ENCODE data around the gene MFSD1.

Gene MFSD1

DNA sequence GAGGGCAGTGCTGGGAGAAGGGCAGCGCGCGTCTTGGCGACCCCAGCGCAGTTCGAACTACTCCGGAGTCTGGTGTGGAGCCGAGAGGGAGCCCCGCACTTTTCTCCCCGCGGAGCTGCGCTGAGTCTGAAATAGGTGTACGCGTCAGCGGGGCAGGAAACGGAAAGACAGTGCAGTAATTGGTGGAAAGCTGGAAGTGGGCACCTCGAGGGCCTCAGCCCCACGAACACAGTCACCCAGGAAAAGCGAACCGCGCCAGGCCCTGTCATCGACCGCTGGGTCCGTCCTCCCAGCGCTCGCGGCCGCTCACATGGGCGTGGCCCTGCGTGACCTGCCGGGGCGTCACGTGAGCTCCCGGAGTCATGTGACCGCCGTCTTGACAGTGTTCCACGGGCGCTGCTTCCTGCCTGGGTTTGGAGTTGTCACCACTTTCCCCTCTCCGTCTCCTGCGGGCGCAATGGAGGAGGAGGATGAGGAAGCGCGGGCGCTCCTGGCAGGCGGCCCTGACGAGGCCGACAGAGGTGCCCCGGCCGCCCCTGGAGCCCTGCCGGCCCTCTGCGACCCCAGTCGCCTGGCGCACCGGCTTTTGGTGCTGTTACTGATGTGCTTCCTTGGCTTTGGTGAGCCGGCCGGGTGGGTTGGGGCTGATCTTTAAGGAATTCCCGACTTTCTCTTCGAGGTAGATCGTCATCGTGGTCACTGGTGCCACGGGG, at the start of gene MFSD1:
MFSD1 (plus strand) TSS at position 359 of the 713 bp plus-strand sequence; CDS start at position 458, 99 bp downstream.
- peaks cover 6% of the 10 kb centered on the region for H3K27me3 Mint-ChIP-seq (ENCODE audit: low read depth)
- H3K27ac Mint-ChIP-seq, result peak within 1 kb of the TSS; percentile 87
- H3K9me3 Mint-ChIP-seq, result no peaks in the 10 kb centered on the region
- peaks cover 17% of the 10 kb centered on the region for H3K4me1 Mint-ChIP-seq (ENCODE audit: low read depth)
- DNase-seq (ENCODE audit: low spot score), result peak; percentile 93
- peaks cover 5% of the 10 kb centered on the region for H3K36me3 Mint-ChIP-seq (ENCODE audit: low read depth)
- peak within 1 kb of the TSS; percentile 90 for H3K4me3 Mint-ChIP-seq

DNA sequence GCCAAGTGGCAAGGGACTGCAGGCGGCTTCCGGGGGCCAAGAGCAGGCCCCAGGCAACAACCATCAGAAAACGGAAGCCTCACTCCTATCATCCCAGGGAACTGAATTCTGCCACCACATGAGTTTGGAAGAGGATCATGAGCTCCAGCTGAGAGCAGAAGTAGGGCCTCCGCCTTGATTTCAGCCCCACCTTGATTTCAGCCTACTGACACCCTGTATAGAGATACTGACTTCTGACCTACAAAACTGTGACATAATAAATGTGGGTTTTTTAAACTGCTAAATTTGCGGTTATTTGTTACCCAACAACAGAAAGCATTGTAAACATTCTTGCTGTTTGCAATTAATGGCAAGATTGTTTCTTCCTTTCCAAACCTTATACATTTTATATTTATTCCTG, 48.0 kb upstream of the MFSD1 start:
- Mint-ChIP-seq H3K36me3 (ENCODE audit: low read depth) (no peaks in the 10 kb centered on the region), H3K4me3 (no peak overlapping the region), H3K27ac (no peak overlapping the region), H3K9me3 (no peaks in the 10 kb centered on the region), H3K4me1 (ENCODE audit: low read depth) (no peaks in the 10 kb centered on the region), H3K27me3 (ENCODE audit: low read depth) (no peaks in the 10 kb centered on the region)
- no peak for DNase-seq (ENCODE audit: low spot score)

DNA sequence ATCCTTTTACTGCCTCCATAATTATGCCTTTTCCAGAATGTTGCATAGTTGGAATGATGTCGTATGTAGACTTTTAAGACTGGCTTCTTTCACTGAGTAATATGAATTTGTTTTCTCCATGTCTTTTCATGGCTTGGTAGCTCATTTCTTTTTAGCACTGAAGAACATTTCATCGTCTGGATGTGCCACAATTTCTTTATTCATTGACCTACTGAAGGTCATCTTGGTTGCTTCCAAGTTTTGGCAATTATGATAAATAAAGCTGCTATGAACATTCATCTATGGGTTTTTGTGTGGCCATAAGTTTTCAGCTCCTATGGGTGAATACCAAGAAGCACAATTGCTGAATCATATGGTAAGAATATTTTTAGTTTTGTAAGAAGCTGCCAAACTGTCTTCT, 46.4 kb upstream of the MFSD1 start:
- Mint-ChIP-seq H3K4me1 (ENCODE audit: low read depth) (no peaks in the 10 kb centered on the region), H3K27ac (no peak overlapping the region), H3K9me3 (no peaks in the 10 kb centered on the region), H3K4me3 (no peak overlapping the region), H3K36me3 (ENCODE audit: low read depth) (no peaks in the 10 kb centered on the region), H3K27me3 (ENCODE audit: low read depth) (no peaks in the 10 kb centered on the region)
- no peak for DNase-seq (ENCODE audit: low spot score)

- Mint-ChIP-seq H3K4me1 (ENCODE audit: low read depth) (no peaks in the 10 kb centered on the region), H3K4me3 (no peak overlapping the region), H3K27me3 (ENCODE audit: low read depth) (no peaks in the 10 kb centered on the region), H3K27ac (no peak overlapping the region), H3K36me3 (ENCODE audit: low read depth) (no peaks in the 10 kb centered on the region), H3K9me3 (no peaks in the 10 kb centered on the region)
- no peak for DNase-seq (ENCODE audit: low spot score)
These were observed 40.5 kb upstream of the MFSD1 start for GRCh38 chr3:158761350-158761749.

- Mint-ChIP-seq H3K36me3 (ENCODE audit: low read depth) (no peaks in the 10 kb centered on the region), H3K9me3 (no peaks in the 10 kb centered on the region), H3K27ac (no peak overlapping the region), H3K4me3 (no peak overlapping the region), H3K4me1 (ENCODE audit: low read depth) (no peaks in the 10 kb centered on the region), H3K27me3 (ENCODE audit: low read depth) (no peaks in the 10 kb centered on the region)
- DNase-seq (ENCODE audit: low spot score), result no peak
These were observed 39.2 kb upstream of the MFSD1 start for GRCh38 chr3:158762701-158763100.

DNA sequence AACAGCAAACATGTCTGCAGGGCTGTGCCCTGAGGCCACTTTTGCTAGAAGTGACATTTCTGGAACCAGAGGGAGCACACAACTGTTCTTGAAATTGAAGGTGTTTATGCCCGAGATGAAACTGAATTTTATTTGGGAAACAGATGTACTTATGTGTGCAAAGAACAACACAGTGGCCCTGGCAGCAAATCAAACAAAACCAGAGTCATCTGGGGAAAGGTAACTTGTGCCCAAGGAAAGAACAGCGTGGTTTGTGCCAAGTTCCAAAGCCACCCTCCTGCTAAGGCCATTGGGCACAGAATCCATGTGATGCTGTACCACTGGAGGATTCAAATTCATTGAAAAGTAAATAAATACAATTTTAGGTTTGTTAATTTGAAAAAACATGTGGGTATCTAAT, 38.4 kb upstream of the MFSD1 start:
- Mint-ChIP-seq H3K27me3 (ENCODE audit: low read depth) (no peaks in the 10 kb centered on the region), H3K4me1 (ENCODE audit: low read depth) (no peaks in the 10 kb centered on the region), H3K36me3 (ENCODE audit: low read depth) (no peaks in the 10 kb centered on the region), H3K4me3 (no peak overlapping the region), H3K27ac (no peak overlapping the region), H3K9me3 (no peaks in the 10 kb centered on the region)
- DNase-seq (ENCODE audit: low spot score), result no peak

DNA sequence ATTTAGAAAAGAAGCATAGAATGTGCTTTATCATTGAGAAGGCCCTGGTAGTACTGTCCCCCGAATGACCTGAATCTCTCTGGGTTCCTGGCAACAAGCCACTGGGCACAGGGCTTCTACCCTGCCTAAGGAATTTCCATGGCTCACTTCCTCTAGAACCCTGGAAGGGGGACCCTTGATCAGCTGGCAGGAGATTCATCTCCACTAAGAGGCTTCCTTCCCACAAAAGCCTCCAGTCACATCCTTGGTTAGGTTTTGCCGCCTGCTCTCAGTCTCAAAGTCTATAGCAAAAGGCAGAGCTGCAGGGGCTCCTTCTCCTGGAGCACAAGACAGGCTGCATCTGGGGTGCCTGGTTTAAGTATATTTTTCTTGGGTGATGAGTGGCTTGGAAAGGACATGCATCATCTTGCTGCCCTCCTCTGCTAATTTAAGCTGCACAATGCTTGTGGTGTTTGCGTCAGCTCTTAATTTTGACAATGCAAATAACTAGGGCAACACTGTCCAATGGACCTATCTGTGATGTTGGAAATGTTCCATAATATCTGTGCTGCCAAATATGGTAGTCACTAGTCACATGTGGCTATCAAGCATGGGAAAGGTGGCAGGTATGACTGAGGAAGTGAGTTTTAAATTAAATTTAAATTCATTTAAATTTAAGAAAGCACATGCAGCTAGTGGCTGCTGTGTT, 36.2 kb upstream of the MFSD1 start:
- no peaks in the 10 kb centered on the region for H3K36me3 Mint-ChIP-seq (ENCODE audit: low read depth)
- no peak for DNase-seq (ENCODE audit: low spot score)
- H3K4me1 Mint-ChIP-seq (ENCODE audit: low read depth), result no peaks in the 10 kb centered on the region
- no peaks in the 10 kb centered on the region for H3K27me3 Mint-ChIP-seq (ENCODE audit: low read depth)
- no peak overlapping the region for H3K27ac Mint-ChIP-seq
- no peak overlapping the region for H3K4me3 Mint-ChIP-seq
- H3K9me3 Mint-ChIP-seq, result no peaks in the 10 kb centered on the region

DNA sequence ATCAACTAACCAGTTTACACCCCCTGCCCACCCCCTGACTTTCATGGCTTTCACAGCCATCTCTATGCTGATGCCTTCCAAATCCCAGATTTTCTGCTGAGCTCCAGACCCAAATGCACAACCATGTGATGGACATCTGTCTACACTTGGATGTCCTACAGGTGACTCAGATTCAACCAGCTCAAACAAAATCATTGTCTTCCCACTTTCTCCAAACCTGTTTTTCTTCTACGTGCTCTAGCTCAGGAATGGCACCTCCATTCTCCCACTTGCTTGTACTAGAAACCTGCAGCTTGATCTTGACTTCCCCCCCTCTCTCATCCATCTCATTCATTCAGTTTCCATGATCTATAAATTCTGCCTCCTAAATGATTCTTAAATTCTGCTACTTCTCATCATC, 35.5 kb upstream of the MFSD1 start:
- H3K36me3 Mint-ChIP-seq (ENCODE audit: low read depth), result no peaks in the 10 kb centered on the region
- no peaks in the 10 kb centered on the region for H3K4me1 Mint-ChIP-seq (ENCODE audit: low read depth)
- DNase-seq (ENCODE audit: low spot score), result no peak
- no peaks in the 10 kb centered on the region for H3K27me3 Mint-ChIP-seq (ENCODE audit: low read depth)
- no peaks in the 10 kb centered on the region for H3K9me3 Mint-ChIP-seq
- no peak overlapping the region for H3K4me3 Mint-ChIP-seq
- no peak overlapping the region for H3K27ac Mint-ChIP-seq

- H3K27ac Mint-ChIP-seq, result no peak overlapping the region
- H3K27me3 Mint-ChIP-seq (ENCODE audit: low read depth), result no peaks in the 10 kb centered on the region
- no peaks in the 10 kb centered on the region for H3K36me3 Mint-ChIP-seq (ENCODE audit: low read depth)
- no peak for DNase-seq (ENCODE audit: low spot score)
- H3K4me3 Mint-ChIP-seq, result no peak overlapping the region
- H3K4me1 Mint-ChIP-seq (ENCODE audit: low read depth), result peaks cover 2% of the 10 kb centered on the region
- H3K9me3 Mint-ChIP-seq, result no peaks in the 10 kb centered on the region
These were observed 33.5 kb upstream of the MFSD1 start for GRCh38 chr3:158768361-158768787.

GRCh38 chr3:158768881-158769543, 32.8 kb upstream of the MFSD1 start:
- peaks cover 2% of the 10 kb centered on the region for H3K4me1 Mint-ChIP-seq (ENCODE audit: low read depth)
- no peaks in the 10 kb centered on the region for H3K36me3 Mint-ChIP-seq (ENCODE audit: low read depth)
- H3K27me3 Mint-ChIP-seq (ENCODE audit: low read depth), result no peaks in the 10 kb centered on the region
- no peak for DNase-seq (ENCODE audit: low spot score)
- no peak overlapping the region for H3K27ac Mint-ChIP-seq
- no peak overlapping the region for H3K4me3 Mint-ChIP-seq
- H3K9me3 Mint-ChIP-seq, result no peaks in the 10 kb centered on the region

- H3K36me3 Mint-ChIP-seq (ENCODE audit: low read depth), result no peaks in the 10 kb centered on the region
- no peaks in the 10 kb centered on the region for H3K27me3 Mint-ChIP-seq (ENCODE audit: low read depth)
- H3K4me1 Mint-ChIP-seq (ENCODE audit: low read depth), result peaks cover 2% of the 10 kb centered on the region
- no peak for DNase-seq (ENCODE audit: low spot score)
- H3K4me3 Mint-ChIP-seq, result no peak overlapping the region
- H3K9me3 Mint-ChIP-seq, result no peaks in the 10 kb centered on the region
- no peak overlapping the region for H3K27ac Mint-ChIP-seq
These were observed 32.3 kb upstream of the MFSD1 start for GRCh38 chr3:158769549-158769948.

DNA sequence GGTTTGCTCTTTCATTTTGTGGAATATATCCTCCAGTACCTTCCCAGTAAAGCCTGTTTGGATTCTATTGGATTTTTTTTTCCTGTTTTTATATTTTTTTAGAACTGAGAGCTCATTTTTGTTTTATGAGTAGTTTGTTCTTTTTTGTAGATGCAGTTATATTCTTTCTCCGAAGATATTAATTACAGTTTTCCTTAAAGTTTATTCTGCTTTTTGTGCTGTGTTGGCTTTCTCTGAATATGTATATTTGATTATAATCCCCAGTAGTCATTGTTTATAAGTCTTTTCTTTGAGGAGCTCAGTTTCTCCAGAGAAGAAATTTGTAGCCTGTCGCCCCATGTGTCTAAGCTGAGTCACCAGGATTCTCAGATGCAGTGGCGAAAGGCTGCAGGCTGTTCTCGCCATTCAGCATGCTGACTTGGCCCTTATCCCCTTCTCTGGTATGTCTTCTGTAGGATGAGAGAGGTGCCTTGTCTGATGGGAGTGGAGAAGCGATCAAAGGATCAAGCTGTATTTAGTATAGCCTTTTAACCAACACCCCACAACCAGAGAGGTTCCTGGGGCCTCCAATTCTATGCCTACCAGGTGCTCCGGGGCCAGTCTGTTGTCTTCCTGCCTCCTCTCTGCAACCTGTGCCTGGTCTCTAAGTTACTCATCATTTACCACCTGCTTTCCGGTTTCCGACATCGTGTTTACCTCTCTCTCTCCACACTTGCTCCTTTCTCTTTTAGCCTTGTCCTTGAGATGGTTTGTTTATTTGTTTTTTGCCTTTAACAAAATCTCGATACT, 31.7 kb upstream of the MFSD1 start:
- Mint-ChIP-seq H3K4me3 (no peak overlapping the region), H3K27me3 (ENCODE audit: low read depth) (no peaks in the 10 kb centered on the region), H3K36me3 (ENCODE audit: low read depth) (no peaks in the 10 kb centered on the region), H3K27ac (no peak overlapping the region), H3K9me3 (no peaks in the 10 kb centered on the region), H3K4me1 (ENCODE audit: low read depth) (peaks cover 2% of the 10 kb centered on the region)
- DNase-seq (ENCODE audit: low spot score), result no peak

- Mint-ChIP-seq H3K36me3 (ENCODE audit: low read depth) (no peaks in the 10 kb centered on the region), H3K27ac (no peak overlapping the region), H3K4me3 (no peak overlapping the region), H3K4me1 (ENCODE audit: low read depth) (peaks cover 4% of the 10 kb centered on the region), H3K27me3 (ENCODE audit: low read depth) (no peaks in the 10 kb centered on the region), H3K9me3 (no peaks in the 10 kb centered on the region)
- DNase-seq (ENCODE audit: low spot score), result no peak
These were observed 31.0 kb upstream of the MFSD1 start for GRCh38 chr3:158770741-158771350.

Measured in T-helper 2 cell treated with Interferon-gamma antibody and Interleukin-4, amounts not matched to agents 5 μg/mL and 100 μg/mL, for 36 hours (primary cell).